Gastroesophageal sphincter (tissue), 3 donors: Measurements from ENCODE around the gene ARNT2.

Source experiments
- CTCF ChIP-seq, 4 experiments: fragments of 200-600 bp in 2 of 4; fragments of 450-650 bp in 2 of 4; sonication (generic) in 1 of 4; IDR thresholded peaks; one replicate each; pipeline ENCODE4 v1.5.1; 2017 to 2019; ENCODE audit warnings: antibody characterized with exemption in 4 of 4, mild to moderate bottlenecking in 2 of 4, moderate library complexity in 2 of 4
- EP300 ChIP-seq: sonication (generic); formaldehyde crosslinking; IDR thresholded peaks from one replicate; pipeline ENCODE4 v1.6.1; 2017; ENCODE audit warnings: antibody characterized with exemption, mild to moderate bottlenecking
- POLR2A ChIP-seq, 2 donors: fragments of 450-650 bp; IDR thresholded peaks; one replicate each; pipeline ENCODE4 v1.6.1; 2017; ENCODE audit warnings: antibody characterized with exemption in 2 of 2, mild to moderate bottlenecking in 2 of 2, moderate library complexity in 1 of 2
- POLR2AphosphoS5 ChIP-seq: sonication (generic); formaldehyde crosslinking; IDR thresholded peaks from one replicate; pipeline ENCODE4 v1.6.1; 2017; ENCODE audit warnings: antibody characterized with exemption

DNA sequence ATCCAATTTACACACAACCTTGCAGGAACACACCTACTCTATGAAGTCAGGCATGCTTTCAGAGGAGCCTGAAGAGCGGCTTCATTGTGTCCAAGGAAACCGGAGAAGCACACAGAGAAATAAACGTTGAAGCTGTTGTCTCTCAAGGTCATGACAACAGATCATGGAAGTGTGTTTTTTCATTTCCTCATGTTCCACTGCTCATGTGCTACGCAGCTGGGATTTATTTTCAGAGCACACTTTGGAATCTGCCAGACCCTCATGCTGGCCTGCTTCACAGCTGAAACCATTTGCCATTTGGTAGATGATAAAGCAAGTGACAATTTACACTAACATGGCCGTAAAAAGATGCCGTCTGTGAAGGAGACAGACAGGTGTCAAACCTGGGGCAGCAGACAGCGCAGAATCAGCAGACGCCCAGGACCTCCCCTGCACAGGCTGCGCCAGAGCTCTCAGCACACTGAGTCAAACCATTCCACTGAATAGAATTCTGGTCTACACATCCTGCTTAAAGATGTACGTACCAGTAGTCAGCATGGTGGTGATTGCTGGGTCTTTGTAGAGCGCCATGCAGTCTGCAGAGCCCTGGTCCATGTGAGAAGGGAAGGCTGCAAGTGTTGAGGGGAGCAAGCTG is 99.3 kb downstream of the ARNT2 start:
- TF ChIP-seq CTCF (IDR thresholded peaks at IDR 0.05): no peak
- no peak for TF ChIP-seq POLR2A (IDR thresholded peaks at IDR 0.05)
- no peak for TF ChIP-seq POLR2AphosphoS5
- no peak for TF ChIP-seq EP300
